Measurements from ENCODE around the gene TAGLN3.
"Not testable (repeated sequence)": the region's sequence is repeated elsewhere in the genome, so short reads cannot be mapped to it uniquely, and the experiment has no call there.

DNA sequence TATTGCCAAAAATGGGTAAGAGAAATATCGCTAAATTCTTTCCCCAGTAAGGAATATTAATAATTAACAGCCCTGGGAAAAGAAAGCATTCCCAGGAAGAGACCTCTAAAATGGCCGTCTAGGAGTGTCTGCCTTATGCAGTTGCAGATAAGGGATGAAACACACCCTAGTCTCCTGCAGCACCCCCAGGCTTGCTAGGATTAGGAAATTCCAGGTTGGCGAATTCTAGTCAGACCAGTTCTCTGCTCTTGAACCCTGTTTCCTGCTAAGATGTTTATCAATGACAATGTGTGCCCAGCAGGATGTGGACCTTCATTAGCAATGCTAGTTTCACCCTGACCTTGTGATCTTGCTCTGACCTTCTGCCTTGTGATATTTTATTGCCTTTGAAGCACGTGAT is 38.5 kb downstream of the TAGLN3 start:
- TF ChIP-seq POLR2A, POLR2AphosphoS5 (IDR thresholded peaks at IDR 0.05): not testable (repeated sequence)
- TF ChIP-seq, protein P1, sequence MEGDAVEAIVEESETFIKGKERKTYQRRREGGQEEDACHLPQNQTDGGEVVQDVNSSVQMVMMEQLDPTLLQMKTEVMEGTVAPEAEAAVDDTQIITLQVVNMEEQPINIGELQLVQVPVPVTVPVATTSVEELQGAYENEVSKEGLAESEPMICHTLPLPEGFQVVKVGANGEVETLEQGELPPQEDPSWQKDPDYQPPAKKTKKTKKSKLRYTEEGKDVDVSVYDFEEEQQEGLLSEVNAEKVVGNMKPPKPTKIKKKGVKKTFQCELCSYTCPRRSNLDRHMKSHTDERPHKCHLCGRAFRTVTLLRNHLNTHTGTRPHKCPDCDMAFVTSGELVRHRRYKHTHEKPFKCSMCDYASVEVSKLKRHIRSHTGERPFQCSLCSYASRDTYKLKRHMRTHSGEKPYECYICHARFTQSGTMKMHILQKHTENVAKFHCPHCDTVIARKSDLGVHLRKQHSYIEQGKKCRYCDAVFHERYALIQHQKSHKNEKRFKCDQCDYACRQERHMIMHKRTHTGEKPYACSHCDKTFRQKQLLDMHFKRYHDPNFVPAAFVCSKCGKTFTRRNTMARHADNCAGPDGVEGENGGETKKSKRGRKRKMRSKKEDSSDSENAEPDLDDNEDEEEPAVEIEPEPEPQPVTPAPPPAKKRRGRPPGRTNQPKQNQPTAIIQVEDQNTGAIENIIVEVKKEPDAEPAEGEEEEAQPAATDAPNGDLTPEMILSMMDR (IDR thresholded peaks at IDR 0.05): not testable (repeated sequence)
